Kidney tubule cell (primary cell): ENCODE results near the gene QSOX1.

Experiments used
- DNase-seq: peaks from one replicate; pipeline ENCODE4 v3.0.0-alpha.2; 2018; ENCODE audit warnings: low spot score

QSOX1 gene

DNA sequence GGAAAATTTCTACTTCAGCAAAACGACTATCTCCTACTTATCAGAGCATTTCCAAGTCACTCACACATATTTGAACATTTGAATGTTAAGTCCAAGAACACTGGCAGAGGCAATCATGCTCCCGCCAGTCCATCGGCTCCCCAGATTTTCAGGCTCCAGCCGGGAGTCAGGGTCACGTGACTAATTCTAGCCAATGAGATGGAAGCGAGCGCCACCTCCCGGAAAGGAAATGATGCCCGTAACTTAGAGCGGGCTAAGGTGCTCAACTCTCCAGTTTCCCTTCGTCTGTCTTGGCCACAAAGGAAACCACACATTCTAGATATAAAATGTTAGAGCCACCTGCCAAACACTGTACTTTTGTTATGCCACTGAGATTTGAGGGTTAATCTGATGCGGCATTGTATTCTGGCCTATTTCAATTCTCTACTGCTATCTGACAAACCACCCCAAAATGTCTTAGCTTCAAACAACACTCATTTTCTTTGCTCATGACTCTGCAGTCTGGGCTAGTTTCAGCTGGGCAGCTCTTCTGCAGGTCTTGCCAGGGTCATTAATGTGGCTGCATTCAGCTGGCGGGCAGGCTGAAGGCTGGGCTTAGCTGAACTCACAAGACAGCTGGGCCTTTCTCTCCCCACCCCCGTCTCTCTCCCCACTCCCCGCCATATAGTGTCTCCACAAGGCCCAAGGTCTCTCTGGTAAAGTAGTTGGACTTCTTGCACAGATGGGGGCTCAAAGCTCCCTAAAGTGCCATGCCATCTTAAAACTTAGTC is 58.9 kb downstream of the QSOX1 start:
- no peak for DNase-seq

DNA sequence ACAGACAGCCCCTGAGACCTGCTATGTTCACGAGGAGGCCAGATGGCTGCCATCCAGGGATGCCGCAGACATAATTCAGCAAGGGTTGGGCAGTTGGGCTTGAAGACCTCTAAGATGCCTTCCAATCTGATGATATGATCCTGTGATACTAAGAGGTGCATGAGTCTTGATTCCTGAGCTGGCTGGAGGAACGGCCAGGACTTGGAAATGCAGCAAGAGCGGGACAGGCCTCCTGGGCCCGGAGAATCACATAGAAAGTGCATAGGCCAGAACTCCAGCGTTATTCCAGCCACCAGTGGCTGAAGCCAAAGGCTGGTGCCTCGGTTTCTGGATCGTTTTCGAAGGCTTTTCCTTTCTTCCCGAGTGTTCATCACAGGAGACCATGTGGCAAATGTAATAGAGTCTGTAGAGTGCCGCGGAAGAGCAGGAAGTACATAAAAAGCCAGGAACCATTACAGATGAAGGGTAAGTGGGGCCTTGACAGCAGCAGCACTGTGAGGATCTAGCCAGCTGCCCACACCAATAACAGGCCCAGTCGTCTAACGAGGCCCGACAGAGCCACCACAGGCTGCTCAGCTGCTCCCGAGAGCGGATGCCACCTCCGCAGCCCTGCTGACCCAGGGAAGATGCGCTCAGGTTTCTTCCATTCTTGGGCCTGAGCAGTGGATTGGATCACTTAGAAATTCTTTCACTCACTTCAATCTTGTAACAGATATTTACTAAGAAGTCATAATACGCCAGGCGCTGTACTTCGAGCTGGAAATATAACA is 61.4 kb downstream of the QSOX1 start:
- DNase-seq, result no peak

DNA sequence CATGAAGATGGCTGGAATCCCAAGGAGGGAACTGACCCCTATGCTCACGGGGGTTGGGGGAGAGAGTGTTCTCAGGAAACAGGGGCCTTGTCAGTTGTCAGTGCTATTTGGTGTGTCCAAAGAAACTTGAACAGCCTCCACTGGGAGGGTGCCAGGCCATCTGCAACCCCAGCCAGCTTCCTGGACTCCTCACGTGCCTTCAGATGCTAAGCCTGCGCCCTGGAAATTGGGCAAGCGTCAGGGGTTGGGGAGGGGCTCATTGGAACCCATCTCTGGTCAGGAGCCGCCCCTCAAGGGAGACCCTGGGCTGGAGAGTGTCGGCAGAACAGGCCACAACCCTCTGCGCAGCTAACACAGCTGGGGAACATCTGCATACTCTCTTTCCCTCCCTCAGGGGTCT is 62.3 kb downstream of the QSOX1 start:
- no peak for DNase-seq

DNA sequence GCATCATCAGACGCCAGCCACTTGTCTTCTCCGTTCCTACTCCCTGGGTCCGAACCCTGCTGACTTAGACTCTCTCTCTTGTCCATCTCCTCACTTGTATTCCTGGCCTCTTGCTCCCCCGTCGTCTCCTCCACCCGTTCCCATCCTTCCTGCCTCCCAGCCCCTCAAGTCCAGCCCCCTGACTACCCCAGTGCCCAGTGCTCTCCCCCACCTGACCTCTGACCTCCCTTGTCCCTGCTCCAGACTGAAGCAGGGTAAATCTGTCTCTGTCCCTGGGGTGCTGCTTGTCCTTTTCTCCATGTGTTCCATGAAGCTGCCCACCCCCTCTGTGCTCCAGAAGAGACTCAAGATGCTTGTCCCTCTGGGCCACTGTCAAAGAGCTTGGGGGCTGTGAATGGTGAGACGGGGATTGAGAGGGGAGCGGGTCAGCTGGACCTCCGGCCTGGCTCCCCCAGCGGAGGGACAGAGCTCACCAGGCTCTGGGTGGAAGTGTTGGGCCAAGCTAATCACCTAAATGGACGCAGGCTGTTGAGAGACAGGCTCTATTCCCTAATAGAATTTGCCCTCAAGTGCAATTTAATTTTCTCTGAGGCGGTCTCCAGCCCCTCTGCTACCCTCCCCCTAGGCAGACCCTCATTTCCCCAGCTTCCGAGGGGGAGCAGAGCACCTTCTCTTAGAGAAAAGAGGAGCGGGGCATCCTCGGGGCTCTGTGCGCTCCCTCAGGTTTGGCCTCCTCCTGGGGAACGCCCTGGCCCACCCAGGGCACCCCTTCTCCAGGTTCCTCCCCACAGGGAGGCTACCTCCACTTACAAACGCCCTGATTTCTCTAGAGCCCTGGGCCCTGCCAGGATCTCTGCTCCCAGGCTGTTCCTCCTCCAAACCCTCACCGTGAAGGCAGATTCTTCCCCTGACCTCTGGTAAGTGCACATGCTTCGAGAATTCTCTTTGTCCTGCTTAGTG is 64.4 kb downstream of the QSOX1 start:
- DNase-seq, result no peak

DNA sequence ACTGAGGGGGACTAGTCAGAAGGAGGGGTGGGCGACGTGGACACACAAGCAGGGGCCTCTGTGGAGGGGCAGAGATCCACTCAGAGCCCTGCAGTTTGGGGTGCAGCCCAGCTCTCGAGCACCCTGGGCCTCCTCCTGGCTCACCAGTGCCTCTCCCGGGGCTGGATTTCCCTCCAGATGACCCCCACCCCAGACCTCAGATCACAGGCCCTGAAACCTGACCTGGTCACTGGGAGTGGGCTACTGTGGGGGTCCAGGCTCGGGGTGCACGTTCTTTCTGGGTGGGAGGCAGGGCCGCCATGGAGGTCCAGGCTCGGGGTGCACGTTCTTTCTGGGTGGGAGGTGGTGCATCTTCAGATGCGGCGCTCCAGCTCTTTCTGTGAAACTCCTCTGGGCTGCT is 65.1 kb downstream of the QSOX1 start:
- DNase-seq, result no peak

DNA sequence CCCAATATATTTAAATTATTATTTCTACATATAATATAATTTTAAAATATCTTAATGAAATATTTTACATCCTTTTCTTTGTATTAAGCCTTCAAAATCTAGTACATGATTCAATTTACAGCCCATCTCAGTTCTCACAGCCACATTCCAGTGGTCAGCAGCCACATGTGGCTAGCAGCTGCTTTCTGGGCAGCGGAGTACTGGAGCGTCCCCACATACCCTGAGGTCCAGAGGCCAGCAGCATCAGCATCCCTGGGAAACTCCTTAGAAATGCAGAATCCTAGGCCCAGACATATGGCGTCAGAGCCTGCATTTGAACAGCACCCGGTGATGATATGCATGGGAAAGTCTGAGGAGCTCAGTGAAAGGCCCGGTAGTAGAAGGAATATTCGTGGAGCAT is 66.8 kb downstream of the QSOX1 start:
- DNase-seq, result no peak

DNA sequence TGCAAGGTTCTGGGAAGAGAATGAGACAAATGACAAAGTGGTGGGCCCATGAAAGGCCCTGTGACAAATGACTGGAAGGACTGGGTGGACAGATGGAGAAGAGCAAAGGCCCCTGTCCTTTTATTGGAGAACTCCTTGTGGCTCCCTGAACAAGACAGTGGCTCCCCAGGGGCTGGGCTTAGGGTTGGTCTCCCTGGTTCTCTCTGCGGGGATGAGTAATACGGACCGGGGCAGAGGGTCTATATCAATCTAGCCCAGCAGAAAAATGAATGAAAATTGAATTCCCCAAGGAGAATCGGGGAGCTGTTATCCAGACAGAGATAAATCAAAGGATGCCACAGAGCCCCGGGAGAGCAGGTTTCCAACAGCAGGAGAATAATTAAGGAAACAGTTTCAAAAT is 70.2 kb downstream of the QSOX1 start:
- DNase-seq, result no peak

DNA sequence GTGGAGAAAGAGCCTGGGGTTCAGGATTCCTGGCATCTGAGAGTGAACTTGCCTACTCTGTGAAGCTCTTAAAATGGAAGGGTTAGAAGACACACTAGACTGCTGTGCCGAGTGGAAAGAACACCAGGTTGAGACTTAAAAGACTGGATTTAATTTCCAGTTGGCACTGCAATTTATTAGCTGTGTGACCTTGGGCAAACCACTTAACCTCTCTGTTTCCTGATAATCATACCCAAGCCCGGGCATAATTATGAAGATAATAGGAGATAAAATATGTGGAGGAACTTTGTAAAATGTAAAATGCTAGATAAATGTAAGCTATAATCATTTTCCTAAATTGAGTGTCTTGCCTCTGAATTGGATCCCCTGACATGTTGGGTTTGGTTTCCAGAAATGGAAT is 70.7 kb downstream of the QSOX1 start:
- no peak for DNase-seq

DNA sequence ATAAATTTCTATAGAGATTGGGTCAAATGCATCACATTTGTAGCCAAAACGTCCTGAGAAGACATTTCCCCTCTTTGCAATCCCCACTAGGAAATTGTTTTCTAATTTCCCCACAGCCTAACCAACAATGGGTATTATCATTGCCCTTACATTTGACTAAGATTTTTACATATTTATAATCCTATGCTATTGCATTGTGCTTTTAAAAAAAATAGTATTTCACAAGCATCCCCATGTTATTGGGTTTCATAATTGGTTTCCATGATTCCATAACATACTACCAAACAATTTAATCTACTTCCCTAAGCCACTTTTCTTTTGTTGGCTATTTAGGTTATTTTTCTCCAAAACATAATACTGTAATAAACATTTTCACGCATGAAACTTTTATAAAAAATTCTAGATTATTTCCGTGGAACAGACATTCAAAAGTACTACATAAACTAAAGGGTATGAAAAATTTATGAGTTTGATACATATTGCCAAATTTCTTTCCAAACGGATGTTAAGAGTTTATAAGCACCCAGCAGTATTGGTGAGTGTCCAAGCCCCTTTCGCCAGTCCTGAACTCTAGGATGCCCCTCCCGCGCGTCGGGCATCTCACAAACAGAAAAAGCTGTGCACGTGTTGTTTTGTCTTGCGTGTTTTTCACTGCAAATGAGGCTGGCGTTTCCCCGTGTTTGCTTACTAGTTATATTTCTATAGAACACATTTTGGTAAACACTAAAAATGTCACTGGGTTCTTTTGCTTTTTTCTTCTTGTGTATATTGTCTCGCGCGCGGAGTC is 73.4 kb downstream of the QSOX1 start:
- no peak for DNase-seq

DNA sequence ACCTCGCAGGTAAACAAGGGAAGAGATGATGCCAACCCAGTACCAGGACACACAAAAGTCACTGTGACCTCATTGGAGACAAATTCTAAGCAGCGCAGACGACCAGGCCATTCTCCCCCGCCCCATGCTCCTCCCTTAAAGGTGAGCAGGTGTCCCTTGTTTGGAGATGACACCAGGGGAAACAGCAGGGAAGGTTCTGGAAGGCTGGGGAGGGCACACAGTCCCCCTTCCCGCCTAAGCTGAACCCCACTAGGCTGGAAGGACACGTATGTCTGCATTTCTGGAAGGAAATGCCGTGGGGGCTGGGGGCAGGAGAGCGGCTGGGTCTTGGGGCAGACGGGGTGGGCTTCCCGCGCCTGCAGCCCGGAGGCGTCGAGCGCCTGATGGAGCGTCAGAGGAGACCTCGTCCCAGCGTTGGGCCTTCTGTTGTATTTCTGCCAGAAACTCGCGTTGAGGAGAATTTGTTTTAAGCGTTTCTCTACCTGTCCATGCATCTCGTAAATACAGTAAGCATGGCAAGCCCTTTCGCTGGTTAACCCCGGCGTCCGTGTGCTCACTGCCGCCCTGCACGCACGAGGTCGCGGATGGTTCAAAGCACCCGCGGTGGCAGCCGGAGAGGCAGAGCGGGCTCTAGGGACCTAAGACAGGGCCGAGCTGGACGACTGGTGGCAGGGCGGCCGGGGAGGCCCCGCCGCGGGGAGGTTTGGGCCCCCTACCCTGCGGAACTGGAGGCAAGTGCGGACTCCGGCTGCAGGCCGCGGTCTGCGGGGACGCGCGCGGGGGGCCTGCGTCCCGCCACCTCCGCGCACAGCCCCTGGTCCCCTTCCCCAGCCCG is 74.2 kb downstream of the QSOX1 start:
- peak; percentile 11 for DNase-seq

DNA sequence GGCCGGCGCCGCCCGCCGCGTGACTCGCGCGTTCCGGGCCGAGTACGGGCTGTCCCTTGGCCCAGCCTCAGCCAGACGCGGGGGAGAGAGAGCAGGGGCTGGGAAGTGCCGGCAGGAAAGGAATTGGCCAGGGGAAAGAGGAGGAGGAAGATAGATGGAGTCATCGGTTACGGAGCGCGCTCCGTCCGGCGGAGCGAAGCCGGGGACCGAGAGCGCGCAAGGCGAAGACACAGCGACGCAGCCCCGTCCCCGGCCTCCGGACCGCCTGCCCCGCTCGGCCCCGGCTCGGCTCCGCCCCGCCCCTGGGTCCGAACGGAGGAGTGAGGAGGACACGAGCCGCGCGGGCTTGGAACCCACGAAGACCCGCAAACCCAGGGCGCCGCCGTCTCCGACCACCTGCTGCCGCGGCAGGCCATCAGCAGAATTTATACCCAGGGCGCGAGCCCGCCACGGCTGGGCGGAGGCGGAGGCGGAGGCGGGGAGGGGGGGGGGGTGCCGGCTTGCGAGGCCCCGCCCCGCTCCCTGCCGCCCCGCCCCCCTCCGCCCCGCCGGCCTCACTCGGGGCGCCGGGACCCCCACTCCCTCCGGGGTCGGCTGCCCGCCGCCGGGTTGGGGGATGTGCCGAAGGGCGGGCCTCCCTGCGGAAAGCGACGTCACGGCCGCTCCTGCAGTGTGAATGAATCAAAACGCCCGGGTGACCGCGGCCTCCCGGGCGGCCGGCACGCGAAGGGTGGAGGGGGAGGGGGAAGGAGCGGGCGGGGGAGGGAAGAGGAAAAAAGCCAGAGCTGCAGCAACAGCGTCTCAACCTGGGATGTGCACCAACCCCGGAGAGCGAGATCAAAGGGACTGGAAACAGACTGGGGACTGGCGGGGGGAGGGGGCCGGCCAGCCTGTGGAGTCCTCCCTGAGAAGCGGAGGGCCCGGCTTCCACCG is 75.1 kb downstream of the QSOX1 start, which contains the start of gene LHX4:
TSS of gene LHX4 (plus strand) at position 782 of the 933 bp plus-strand sequence. CDS start 266 bp downstream, outside the sequence.
- peak; percentile 63 for DNase-seq

DNA sequence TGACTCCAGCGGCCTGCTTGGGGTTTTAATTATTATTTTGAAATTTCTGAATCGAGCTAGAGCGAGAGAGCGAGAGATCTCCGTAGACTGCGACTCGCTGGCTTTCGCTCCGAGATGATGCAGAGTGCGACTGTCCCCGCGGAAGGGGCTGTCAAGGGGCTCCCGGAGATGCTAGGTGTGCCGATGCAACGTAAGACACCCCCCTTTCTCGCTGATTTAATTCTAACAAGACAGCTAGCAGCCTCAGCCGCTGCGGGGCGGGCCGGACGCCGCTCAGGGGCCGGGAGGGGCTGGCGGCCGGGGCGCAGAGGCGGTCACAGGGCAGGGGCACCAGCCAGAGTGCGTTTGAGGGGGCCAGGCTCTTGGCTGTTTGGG is 75.7 kb downstream of the QSOX1 start:
- no peak for DNase-seq

DNA sequence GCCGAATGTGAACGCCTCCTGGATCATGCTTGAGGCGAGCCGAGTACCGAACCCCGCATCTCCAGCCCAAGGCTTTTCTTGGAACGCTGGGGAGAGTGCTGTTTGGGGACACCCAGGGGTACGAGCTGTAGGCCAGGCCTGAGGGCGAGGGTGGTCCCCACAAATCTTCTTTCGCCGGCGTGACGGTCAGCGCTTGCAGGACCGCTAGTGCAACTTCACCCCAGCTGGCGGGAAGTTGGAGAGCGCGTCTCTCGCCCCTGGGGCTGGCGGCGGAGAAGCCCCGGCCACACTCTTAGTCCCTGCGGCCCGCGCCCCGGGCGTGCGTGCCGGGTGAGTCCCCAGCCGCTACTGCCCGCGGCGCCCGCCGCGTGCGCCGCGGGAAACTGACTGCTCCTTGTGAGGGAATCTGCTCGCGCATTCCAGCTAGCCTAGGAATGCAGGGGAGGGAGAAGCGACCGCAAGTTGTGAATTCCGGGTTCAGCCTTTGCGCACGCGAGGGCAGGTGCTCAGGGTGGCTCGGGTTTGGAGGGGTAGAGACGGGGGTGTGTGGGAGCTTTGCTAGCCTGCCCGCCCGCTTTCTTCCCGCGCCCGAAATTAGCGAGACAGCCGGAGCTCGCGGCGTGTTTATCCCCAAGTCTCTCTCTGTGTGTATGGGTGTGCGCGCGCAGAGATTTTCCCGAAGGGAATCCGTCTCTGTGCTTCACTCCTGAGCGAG is 76.3 kb downstream of the QSOX1 start:
- peak; percentile 70 for DNase-seq

DNA sequence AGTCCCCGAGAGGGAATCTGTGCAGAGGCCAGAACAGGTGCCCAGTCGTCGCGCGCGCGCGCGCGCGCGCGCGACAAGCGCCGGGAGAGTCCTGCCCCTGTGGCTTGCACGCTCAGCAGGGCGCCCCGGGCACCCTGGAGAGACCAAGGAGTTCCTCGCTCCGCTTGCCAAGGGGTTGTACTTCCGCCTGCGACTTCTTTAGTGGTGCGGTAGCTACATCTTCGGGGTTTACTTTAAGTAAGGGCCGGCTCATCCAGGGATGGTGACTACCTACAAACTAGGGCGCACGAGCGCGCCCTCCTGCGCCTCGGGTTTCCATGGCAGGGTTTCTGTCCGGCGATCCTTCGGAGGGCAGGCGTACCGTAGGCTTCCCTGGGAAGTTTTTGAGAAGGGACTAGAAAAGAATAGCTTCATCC is 76.8 kb downstream of the QSOX1 start:
- peak; percentile 67 for DNase-seq

DNA sequence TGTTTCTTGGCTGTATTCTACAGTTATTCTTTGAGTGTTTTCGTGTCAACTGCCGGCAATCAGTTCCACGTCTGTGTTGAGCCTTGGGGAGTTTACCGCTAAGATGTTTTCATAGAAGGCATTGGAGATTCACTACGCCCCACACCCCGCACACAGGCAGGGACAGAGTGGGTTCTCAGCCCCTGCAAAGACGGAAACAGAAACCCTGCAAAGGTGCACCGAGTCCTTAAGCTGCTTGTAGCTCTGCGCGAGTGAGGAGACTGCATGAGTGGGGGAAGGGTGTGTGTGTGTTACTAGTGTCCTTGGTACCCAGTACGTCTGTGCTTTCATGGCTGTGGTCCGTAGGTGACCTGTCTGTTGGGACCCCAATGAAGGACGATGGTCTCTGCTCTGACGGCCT is 77.3 kb downstream of the QSOX1 start:
- no peak for DNase-seq

DNA sequence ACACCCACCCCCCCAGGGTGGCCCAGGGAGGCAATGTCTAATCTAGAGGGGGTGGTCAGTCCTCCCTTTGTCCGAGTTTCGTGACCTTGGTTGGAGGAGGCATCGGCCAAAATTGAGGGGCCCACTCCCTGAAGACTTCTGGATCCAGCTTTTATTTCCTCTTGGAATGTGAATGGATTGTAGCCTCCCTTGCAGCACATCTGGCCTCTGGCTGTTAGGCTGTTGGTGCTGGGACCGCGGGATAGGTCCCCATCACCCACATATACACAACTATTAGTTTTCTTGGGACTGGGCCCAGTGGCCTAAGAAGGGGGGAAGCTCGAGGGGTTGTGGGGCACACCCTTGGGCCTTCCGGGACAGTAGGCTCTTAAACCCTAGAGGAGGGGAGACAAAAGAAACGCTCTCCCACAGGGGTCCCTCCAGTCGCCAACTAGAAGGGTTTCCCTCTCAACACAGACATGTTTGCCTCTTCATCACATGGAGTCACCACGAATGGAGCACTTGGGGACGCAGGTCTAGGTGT is 77.9 kb downstream of the QSOX1 start:
- DNase-seq, result no peak

DNA sequence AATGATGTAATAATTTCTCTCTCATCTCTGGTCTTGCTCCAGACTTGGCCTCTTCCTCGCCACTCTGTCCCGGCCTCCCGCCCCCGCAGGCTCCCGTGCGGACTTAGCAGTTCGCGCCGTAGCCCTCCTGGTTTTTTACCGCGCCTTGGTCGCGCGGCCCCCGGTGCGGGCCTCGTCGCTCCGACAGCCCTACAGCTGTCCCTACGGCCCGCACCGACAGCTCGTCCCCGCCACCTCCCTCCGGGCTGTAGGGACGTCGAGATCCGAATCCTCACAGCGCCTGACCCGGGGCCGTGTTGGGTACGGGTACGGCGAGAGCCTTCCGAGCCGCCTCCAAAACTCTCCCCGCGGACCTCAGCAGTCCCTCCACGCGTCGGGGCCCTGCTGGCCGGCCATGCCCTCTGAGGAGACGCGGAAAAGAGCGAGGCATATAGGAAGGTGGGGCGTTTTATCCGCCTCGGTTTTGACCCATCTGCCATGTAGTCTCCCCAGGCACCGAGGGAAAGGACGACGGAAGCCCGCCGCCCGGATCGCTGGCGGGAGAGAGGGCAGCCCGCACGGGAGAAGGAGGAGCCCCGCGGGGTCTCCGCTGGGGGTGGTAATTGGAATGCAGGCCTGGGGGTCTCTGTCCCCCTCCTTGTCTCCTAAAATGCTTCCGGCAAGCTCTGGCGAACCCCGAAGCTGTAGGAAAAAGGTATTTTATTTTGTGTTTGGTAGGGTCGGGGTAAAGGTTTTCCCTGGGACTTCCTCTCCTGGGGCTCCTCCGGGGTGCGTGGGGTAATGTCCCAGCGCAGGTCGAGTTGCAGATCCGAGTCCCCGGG is 78.7 kb downstream of the QSOX1 start:
- DNase-seq, result no peak
